GM13977 (cell line): Measurements from ENCODE around the gene HERC5.

Experiments
- DNase-seq: peaks from one replicate; pipeline ENCODE4 v3.0.0; 2012; ENCODE audit warnings: low spot score
- in situ Hi-C: fragments of 300-500 bp; cut with MboI; formaldehyde crosslinking; loops from one replicate; pipeline ENCODE4 v1.12.0; 2022; ENCODE audit warnings: low sequenced_read_pairs, low pct_unique_long_range_greater_than_20kb, mixed read lengths, inconsistent platforms; ENCODE audit not compliant: unreplicated experiment
- TF ChIP-seq, protein P1 (sequence below): IDR thresholded peaks from 2 replicates; pipeline ENCODE4 v1.5.1; 2012; ENCODE audit warnings: mild to moderate bottlenecking, control low read depth; ENCODE audit not compliant: insufficient read depth; ENCODE audit errors: extremely low read depth, missing control alignments

The HERC5 gene

DNA sequence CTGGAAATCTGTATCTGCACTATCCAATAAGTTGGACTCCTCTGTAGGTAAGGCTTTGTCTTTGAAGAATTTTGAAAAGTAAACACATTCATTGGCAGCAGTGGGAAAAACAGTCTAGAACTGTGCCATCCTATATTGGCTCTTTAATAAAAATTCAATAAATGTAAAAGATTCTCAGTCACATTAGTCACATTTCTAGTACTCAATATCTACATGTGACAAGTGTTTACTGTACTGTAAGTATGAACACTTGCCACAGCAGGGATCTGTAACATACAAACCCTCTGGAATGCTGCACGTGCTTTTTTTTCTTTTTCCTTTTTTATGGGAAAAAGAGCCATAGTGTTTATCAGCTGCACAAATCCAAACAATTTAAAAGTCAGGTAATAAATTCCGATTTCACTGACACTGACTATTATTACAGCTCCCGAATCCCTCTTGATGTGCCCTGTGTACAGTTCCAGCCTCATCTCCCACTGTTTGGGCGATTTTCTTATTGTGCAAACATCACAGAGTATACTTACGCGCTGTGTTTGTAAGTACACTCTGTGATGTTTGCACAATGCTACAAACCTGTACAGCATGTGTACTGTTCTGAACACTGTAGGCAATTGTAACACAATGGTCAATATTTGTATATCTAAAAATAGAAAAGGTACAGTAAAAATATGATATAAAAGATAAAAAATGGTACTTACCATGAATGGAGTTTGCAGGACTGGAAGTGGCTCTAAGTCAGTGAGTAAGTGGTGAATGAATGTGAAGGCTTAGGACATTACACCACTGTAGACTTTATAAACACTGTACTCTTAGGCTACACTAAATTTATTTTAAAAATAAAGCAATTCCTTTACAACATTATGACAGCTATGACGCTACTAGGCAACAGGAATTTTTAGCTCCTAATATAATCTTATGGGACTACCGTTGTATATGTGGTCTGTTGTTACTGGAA lies 57.9 kb downstream of the HERC5 start:
- TF ChIP-seq, protein P1, sequence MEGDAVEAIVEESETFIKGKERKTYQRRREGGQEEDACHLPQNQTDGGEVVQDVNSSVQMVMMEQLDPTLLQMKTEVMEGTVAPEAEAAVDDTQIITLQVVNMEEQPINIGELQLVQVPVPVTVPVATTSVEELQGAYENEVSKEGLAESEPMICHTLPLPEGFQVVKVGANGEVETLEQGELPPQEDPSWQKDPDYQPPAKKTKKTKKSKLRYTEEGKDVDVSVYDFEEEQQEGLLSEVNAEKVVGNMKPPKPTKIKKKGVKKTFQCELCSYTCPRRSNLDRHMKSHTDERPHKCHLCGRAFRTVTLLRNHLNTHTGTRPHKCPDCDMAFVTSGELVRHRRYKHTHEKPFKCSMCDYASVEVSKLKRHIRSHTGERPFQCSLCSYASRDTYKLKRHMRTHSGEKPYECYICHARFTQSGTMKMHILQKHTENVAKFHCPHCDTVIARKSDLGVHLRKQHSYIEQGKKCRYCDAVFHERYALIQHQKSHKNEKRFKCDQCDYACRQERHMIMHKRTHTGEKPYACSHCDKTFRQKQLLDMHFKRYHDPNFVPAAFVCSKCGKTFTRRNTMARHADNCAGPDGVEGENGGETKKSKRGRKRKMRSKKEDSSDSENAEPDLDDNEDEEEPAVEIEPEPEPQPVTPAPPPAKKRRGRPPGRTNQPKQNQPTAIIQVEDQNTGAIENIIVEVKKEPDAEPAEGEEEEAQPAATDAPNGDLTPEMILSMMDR = no peak
- no peak for DNase-seq
- in situ Hi-C loops = loop anchor here (5.0 to 25.0 kb wide), 3 partner anchors 140 to 478 kb away; partner anchors contain the start of gene HERC6

DNA sequence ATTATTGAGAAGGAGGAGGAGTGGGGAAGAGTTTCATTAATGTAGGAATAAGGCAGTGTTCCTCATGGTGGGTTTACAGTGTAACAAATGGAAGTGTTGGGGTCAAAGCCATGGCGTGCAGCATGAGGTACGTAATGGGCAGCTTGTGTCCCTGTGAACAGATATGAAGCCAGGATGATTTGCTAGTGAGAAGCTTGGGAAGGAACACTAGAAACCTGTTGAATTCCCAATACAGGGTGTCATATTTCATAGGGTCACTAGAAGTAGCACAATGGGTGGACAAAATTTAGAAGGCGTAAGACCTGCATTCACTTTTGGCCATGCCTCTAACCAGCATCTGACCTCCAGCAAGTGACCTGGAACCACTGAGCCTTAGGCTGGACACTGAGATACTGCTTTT lies 59.8 kb downstream of the HERC5 start:
- no peak for DNase-seq
- TF ChIP-seq, protein P1 = no peak
- in situ Hi-C loops = loop anchor here (5.0 to 25.0 kb wide), 3 partner anchors 142 to 479 kb away; partner anchors contain the start of gene HERC6

- TF ChIP-seq, protein P1 = no peak
- in situ Hi-C loops = loop anchor here (5.0 to 25.0 kb wide), 3 partner anchors 143 to 481 kb away; partner anchors contain the start of gene HERC6
- DNase-seq = no peak
Measured at GRCh38 chr4:88517825-88518224, 60.9 kb downstream of the HERC5 start.

- TF ChIP-seq, protein P1 = no peak
- no peak for DNase-seq
- in situ Hi-C loops = loop anchor here (5.0 to 25.0 kb wide), 3 partner anchors 144 to 482 kb away; partner anchors contain the start of gene HERC6
Measured at GRCh38 chr4:88518911-88519310, 62.0 kb downstream of the HERC5 start.

DNA sequence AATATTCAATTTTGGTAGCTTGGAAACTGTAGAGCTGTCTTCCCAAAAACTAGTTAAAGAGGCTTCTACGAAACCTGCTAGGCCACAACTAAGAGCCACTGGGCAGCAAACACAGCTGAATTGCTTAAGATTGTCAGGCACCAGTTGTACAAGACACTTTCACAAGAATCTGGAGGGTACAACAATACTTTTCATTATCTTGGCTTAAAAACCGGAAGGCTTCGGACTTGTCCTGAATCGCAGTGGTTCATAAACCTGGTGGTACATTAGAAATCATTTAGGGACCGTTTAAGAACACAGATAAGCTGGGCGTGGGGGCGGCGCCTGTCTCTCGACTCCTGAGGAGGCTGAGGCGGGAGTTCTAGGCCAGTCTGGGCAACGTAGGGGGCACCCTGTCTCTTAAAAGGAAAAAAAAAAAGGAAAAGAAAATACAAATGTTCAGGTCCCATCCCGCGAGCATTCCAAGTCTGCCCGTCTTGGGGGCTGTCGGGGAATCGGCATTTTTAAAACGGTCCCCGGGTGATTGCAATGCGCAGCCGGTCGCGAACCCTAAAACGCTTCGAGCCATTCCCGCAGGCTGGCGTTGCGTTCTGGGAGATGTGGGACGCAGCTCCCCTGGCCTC lies 65.9 kb downstream of the HERC5 start:
- TF ChIP-seq, protein P1 = no peak
- in situ Hi-C loops = loop anchor here (25.0 kb wide), 1 partner anchor 486 kb away; no protein-coding TSS in a partner anchor
- DNase-seq = peak; percentile 45

- peak; percentile 86 for DNase-seq
- TF ChIP-seq, protein P1 = no peak
- in situ Hi-C loops = loop anchor here (25.0 kb wide), 1 partner anchor 486 kb away; no protein-coding TSS in a partner anchor
Measured at GRCh38 chr4:88523325-88524129, 66.6 kb downstream of the HERC5 start, which contains the start of gene PYURF. Gene PYURF, minus strand, starts transcription at chr4:88523776. Its CDS starts 76 bp downstream, at chr4:88523700.
